ENCODE data around the gene POU6F2. TPM values are rescaled to one million over a fixed set of nuclear protein-coding genes. Genes with fewer than 3 reads are reported as not detected.

The POU6F2 gene
- total RNA-seq, 2 experiments from 2014 or later = not detected

DNA sequence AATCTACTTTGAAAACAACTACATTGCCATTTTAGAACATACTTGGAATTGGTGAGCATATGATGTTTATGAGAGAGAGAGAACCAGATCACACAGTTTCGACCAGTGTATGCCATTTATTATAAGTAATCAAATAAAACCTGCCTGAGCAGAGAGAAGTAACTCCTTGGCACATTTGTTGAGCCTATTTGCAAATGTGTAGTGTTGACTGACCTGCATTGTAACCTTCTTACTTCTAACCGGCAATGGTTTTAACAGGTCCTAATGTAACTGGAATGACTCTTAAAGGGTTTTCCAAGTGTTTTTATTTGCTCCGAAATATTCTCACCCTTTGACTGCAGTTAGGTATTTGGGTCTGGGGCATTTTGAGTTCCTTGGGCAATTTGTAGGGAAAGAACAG, 167.6 kb downstream of the POU6F2 start:
- TF ChIP-seq CTCF (IDR thresholded peaks at IDR 0.05) = no peak
- no peak overlapping the region for H3K27ac Mint-ChIP-seq
- DNase-seq = no peak
- CTCF ChIA-PET = no interaction called here
- no peaks in the 10 kb centered on the region for H3K9me3 Mint-ChIP-seq
- H3K4me1 Mint-ChIP-seq (ENCODE audit: low read depth) = no peaks in the 10 kb centered on the region
- H3K36me3 Mint-ChIP-seq (ENCODE audit: low read depth) = no peaks in the 10 kb centered on the region
- H3K27me3 Mint-ChIP-seq = no peaks in the 10 kb centered on the region
- intact Hi-C loops (cut with micrococcal nuclease) = no loop called here
- POLR2A ChIA-PET = no interaction called here
- no peak overlapping the region for H3K4me3 Mint-ChIP-seq
- no peak for ATAC-seq

- Mint-ChIP-seq H3K27ac (no peak overlapping the region), H3K4me1 (ENCODE audit: low read depth) (no peaks in the 10 kb centered on the region), H3K9me3 (no peaks in the 10 kb centered on the region), H3K27me3 (no peaks in the 10 kb centered on the region), H3K4me3 (no peak overlapping the region), H3K36me3 (ENCODE audit: low read depth) (no peaks in the 10 kb centered on the region)
- POLR2A ChIA-PET = no interaction called here
- ATAC-seq (no peak), DNase-seq (no peak)
- CTCF ChIA-PET = no interaction called here
- intact Hi-C loops (cut with micrococcal nuclease) = no loop called here
- TF ChIP-seq CTCF (IDR thresholded peaks at IDR 0.05) = no peak
These were observed 168.2 kb downstream of the POU6F2 start for GRCh38 chr7:39145935-39146334.

GRCh38 chr7:39152701-39153100, 175.0 kb downstream of the POU6F2 start:
- POLR2A ChIA-PET = no interaction called here
- Mint-ChIP-seq H3K4me1 (ENCODE audit: low read depth) (no peaks in the 10 kb centered on the region), H3K4me3 (no peak overlapping the region), H3K27me3 (peaks cover 4% of the 10 kb centered on the region), H3K27ac (no peak overlapping the region), H3K36me3 (ENCODE audit: low read depth) (no peaks in the 10 kb centered on the region), H3K9me3 (no peaks in the 10 kb centered on the region)
- no peak for TF ChIP-seq CTCF (IDR thresholded peaks at IDR 0.05)
- no peak for DNase-seq
- CTCF ChIA-PET = no interaction called here
- ATAC-seq = no peak
- intact Hi-C loops (cut with micrococcal nuclease) = no loop called here

GRCh38 chr7:39153113-39153512, 175.4 kb downstream of the POU6F2 start:
- no peaks in the 10 kb centered on the region for H3K9me3 Mint-ChIP-seq
- no peaks in the 10 kb centered on the region for H3K36me3 Mint-ChIP-seq (ENCODE audit: low read depth)
- POLR2A ChIA-PET = no interaction called here
- no peak overlapping the region for H3K4me3 Mint-ChIP-seq
- CTCF ChIA-PET = no interaction called here
- no peaks in the 10 kb centered on the region for H3K4me1 Mint-ChIP-seq (ENCODE audit: low read depth)
- TF ChIP-seq CTCF (IDR thresholded peaks at IDR 0.05) = no peak
- ATAC-seq (no peak), DNase-seq (no peak)
- H3K27ac Mint-ChIP-seq = no peak overlapping the region
- H3K27me3 Mint-ChIP-seq = peaks cover 4% of the 10 kb centered on the region
- intact Hi-C loops (cut with micrococcal nuclease) = no loop called here

DNA sequence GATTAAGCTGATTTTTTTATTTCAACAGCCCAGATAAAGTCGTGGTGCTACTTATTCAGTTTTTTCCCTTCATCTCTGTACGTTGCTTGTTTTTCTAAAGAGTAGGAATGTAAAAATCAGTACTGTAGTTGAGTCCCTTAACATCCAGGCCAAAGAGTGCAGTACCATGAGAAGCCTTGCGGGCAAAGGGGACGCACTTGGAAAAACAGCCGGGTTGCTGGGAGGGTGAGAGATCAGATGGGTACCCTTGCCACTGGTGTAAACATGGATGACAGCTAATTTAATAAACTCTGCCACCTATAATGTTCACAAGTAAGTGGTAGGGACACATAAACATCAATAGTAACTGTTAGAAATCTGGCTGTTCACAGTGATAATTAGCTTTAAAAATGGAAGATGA, 175.9 kb downstream of the POU6F2 start:
- no peaks in the 10 kb centered on the region for H3K4me1 Mint-ChIP-seq (ENCODE audit: low read depth)
- CTCF ChIA-PET = no interaction called here
- H3K27ac Mint-ChIP-seq = no peak overlapping the region
- POLR2A ChIA-PET = no interaction called here
- DNase-seq (no peak), ATAC-seq (no peak)
- TF ChIP-seq CTCF (IDR thresholded peaks at IDR 0.05) = no peak
- H3K27me3 Mint-ChIP-seq = peaks cover 4% of the 10 kb centered on the region
- H3K9me3 Mint-ChIP-seq = no peaks in the 10 kb centered on the region
- no peaks in the 10 kb centered on the region for H3K36me3 Mint-ChIP-seq (ENCODE audit: low read depth)
- intact Hi-C loops (cut with micrococcal nuclease) = no loop called here
- H3K4me3 Mint-ChIP-seq = no peak overlapping the region
